Endothelial cell of umbilical vein (primary cell): ENCODE measurements around the gene S1PR5. TPM values are rescaled to one million over a fixed set of nuclear protein-coding genes. Genes with fewer than 3 reads are reported as not detected.
"Not testable (repeated sequence)": the region's sequence is repeated elsewhere in the genome, so short reads cannot be mapped to it uniquely, and the experiment has no call there.

Source experiments
- BruUV-seq: library from RNA; stranded (reverse); fragments of 400-500 nt; replicated peaks from 2 replicates; lab custom pipeline; 2021; lab: Mats Ljungman, UMichigan
- CTCF ChIA-PET: fragments of 300-600, 350-600 bp; sonication (Branson Sonifier 250); formaldehyde crosslinking; loops from one replicate; lab custom pipeline; 2021; ENCODE audit warnings: antibody characterized with exemption, inconsistent platforms; lab: Charles Lee
- POLR2A ChIA-PET: fragments of 300-600, 350-600 bp; sonication (Branson Sonifier 250); formaldehyde crosslinking; loops from one replicate; lab custom pipeline; 2021; ENCODE audit warnings: antibody characterized with exemption, inconsistent platforms; lab: Charles Lee
- DNase-seq: peaks from one replicate; pipeline ENCODE4 v3.0.0-alpha.2; 2011; ENCODE audit warnings: low read depth, low spot score
- FAIRE-seq: peaks from 2 replicates; lab custom pipeline; 2011; peaks lifted over from hg19 to GRCh38; lab: Jason Lieb, UNC
- H2AFZ ChIP-seq: 2 replicates; pipeline ENCODE4 v1.6.0; 2012; ENCODE audit warnings: low read depth, low read length, control low read depth, inconsistent platforms
- H3K27ac ChIP-seq: 2 replicates; pipeline ENCODE4 v1.5.1; 2011; ENCODE audit warnings: low read depth, mild to moderate bottlenecking, control low read depth, low read length, moderate library complexity; ENCODE audit not compliant: insufficient read depth
- H3K27me3 ChIP-seq, 2 experiments: 2 replicates each; pipeline versions ENCODE4 v1.6.0 to v1.6.1; 2011; ENCODE audit warnings: low read length in 2 of 2, mixed read lengths in 1 of 2; ENCODE audit not compliant: control insufficient read depth in 2 of 2, insufficient read depth in 2 of 2
- H3K36me3 ChIP-seq, 2 experiments: 2 replicates in 1 of 2; 3 replicates in 1 of 2; pipeline ENCODE4 v1.5.1; 2011; ENCODE audit warnings: low read length in 2 of 2, mild to moderate bottlenecking in 1 of 2, moderate library complexity in 1 of 2; ENCODE audit not compliant: control insufficient read depth in 2 of 2, insufficient read depth in 2 of 2; ENCODE audit errors: extremely low read depth in 1 of 2
- H3K4me1 ChIP-seq: 3 replicates; pipeline ENCODE4 v1.5.1; 2011; ENCODE audit warnings: mild to moderate bottlenecking, low read length; ENCODE audit not compliant: control insufficient read depth, insufficient read depth; ENCODE audit errors: extremely low read depth
- H3K4me2 ChIP-seq: 2 replicates; pipeline ENCODE4 v1.6.1; 2011; ENCODE audit warnings: low read length, control low read depth, mixed read lengths; ENCODE audit not compliant: insufficient read depth
- H3K4me3 ChIP-seq, 3 experiments: fragments of 200-600 bp in 1 of 3; sonication (generic), shearing (Covaris generic) in 1 of 3; replicated peaks in 1 of 3; 2 replicates each; pipeline ENCODE4 v1.5.1; 2011 to 2016; ENCODE audit warnings: control low read depth in 3 of 3, low read length in 3 of 3, mild to moderate bottlenecking in 2 of 3, inconsistent platforms in 1 of 3, low read depth in 1 of 3, moderate library complexity in 1 of 3; ENCODE audit not compliant: insufficient read depth in 1 of 3
- H3K79me2 ChIP-seq: 2 replicates; pipeline ENCODE4 v1.6.0; 2012; ENCODE audit warnings: low read length, inconsistent platforms; ENCODE audit not compliant: control insufficient read depth, insufficient read depth
- H3K9ac ChIP-seq: replicated peaks from 2 replicates; pipeline ENCODE3; 2011; ENCODE audit warnings: low read length, control low read depth; ENCODE audit not compliant: insufficient read depth; ENCODE audit errors: extremely low read depth
- H3K9me1 ChIP-seq: replicated peaks from 3 replicates; pipeline ENCODE4 v1.6.0; 2011; ENCODE audit warnings: mild to moderate bottlenecking, low read length; ENCODE audit not compliant: control insufficient read depth, insufficient read depth; ENCODE audit errors: extremely low read depth
- H3K9me3 ChIP-seq: replicated peaks from 2 replicates; pipeline ENCODE4 v1.5.1; 2012; ENCODE audit warnings: low read length, inconsistent platforms; ENCODE audit not compliant: control insufficient read depth, insufficient read depth
- H4K20me1 ChIP-seq: replicated peaks from 2 replicates; pipeline ENCODE3; 2011; ENCODE audit warnings: mild to moderate bottlenecking, low read length; ENCODE audit not compliant: control insufficient read depth, insufficient read depth; ENCODE audit errors: extremely low read depth
- CTCF ChIP-seq, 2 donors: IDR thresholded peaks; 1 replicate in 1 of 2; 2 replicates in 1 of 2; pipeline ENCODE4 v1.5.1; 2011; ENCODE audit warnings: low read length in 2 of 2, mild to moderate bottlenecking in 2 of 2, moderate library complexity in 2 of 2, control low read depth in 1 of 2, inconsistent platforms in 1 of 2, low read depth in 1 of 2; ENCODE audit not compliant: insufficient read depth in 1 of 2; ENCODE audit errors: extremely low read depth in 1 of 2
- EZH2 ChIP-seq: IDR thresholded peaks from 2 replicates; pipeline ENCODE4 v1.6.1; 2012; ENCODE audit warnings: borderline replicate concordance, low read depth, mild to moderate bottlenecking, moderate library complexity, low read length, inconsistent platforms; ENCODE audit not compliant: severe bottlenecking
- FOS ChIP-seq: IDR thresholded peaks from 2 replicates; pipeline ENCODE4 v1.6.1; 2011; ENCODE audit warnings: mild to moderate bottlenecking, low read length, moderate library complexity, borderline replicate concordance; ENCODE audit not compliant: insufficient read depth
- GATA2 ChIP-seq: IDR thresholded peaks from 2 replicates; pipeline ENCODE4 v1.7.0; 2011; ENCODE audit warnings: low read depth, mild to moderate bottlenecking, moderate library complexity, mixed read lengths, low read length; ENCODE audit not compliant: insufficient read length, insufficient read depth
- JUN ChIP-seq: IDR thresholded peaks from 2 replicates; pipeline ENCODE4 v1.6.1; 2011; ENCODE audit warnings: borderline replicate concordance, low read depth; ENCODE audit not compliant: insufficient read length, insufficient read depth
- MAX ChIP-seq: IDR thresholded peaks from 2 replicates; pipeline ENCODE4 v1.6.1; 2011; ENCODE audit not compliant: insufficient read depth, insufficient read length
- MYC ChIP-seq: IDR thresholded peaks from one replicate; pipeline ENCODE4 v1.6.1; 2011; ENCODE audit warnings: mild to moderate bottlenecking, low read depth, low read length
- POLR2A ChIP-seq: IDR thresholded peaks from 2 replicates; pipeline ENCODE4 v1.6.1; 2012; ENCODE audit warnings: low read depth, mild to moderate bottlenecking, control low read depth, low read length
- POLR2AphosphoS5 ChIP-seq: IDR thresholded peaks from 2 replicates; pipeline ENCODE4 v1.6.1; 2012; ENCODE audit warnings: low read depth, mild to moderate bottlenecking, control low read depth, low read length, moderate library complexity; ENCODE audit not compliant: insufficient read depth
- dilution Hi-C: fragments of 300-500 bp; cut with MboI; formaldehyde crosslinking; loops from one replicate; pipeline ENCODE4 v1.15.0; 2019; ENCODE audit warnings: low sequenced_read_pairs; ENCODE audit not compliant: extremely low pct_ligation_motif_present
- intact Hi-C: fragments of 100-400 bp; cut with micrococcal nuclease; formaldehyde crosslinking; loops from one replicate; pipeline ENCODE4 v1.10.0; 2022
- polyA plus RNA-seq, 4 experiments: library from polyadenylated mRNA; depleted of rRNA in 3 of 4; stranded (reverse) in 3 of 4; unstranded in 1 of 4; fragments of >200 nt; gene quantifications; 2 replicates each; pipeline versions ENCODE4 v1.2.1 to v1.2.3, GENCODE V29; 2011 to 2012; ENCODE audit warnings: missing spikeins in 1 of 4
- total RNA-seq: library from RNA; stranded (reverse); gene quantifications from 2 replicates; pipeline ENCODE4 v1.2.3, GENCODE V29; 2021

S1PR5 gene
- total and polyA plus RNA-seq, 2 donors (not counting 3 experiments of a cell fraction or from before 2014, with no cell fraction given): not detected

GRCh38 chr19:10543059-10543419, 25.8 kb upstream of the S1PR5 start:
- BruUV-seq: no TSS peak
- Histone ChIP-seq H3K4me2 (peak overlapping the region; percentile 49), H3K4me3 (peak overlapping the region; percentile 36 to 91 (median 50)), H3K27ac (no peak overlapping the region), H3K4me1 (peaks cover 4% of the 10 kb centered on the region), H3K79me2 (peaks cover 7% of the 10 kb centered on the region), H2AFZ (peak overlapping the region; percentile 95), H3K9me3 (no peaks in the 10 kb centered on the region), H3K9ac (no peak overlapping the region), H3K9me1 (no peaks in the 10 kb centered on the region), H4K20me1 (no peaks in the 10 kb centered on the region), H3K27me3 (peaks cover 0 to under 1% of the 10 kb centered on the region in 2 experiments), H3K36me3 (no peaks in the 10 kb centered on the region)
- dilution Hi-C loops (no loop called here), intact Hi-C loops (no loop called here)
- TF ChIP-seq EZH2: no peak
- TF ChIP-seq MAX: no peak
- TF ChIP-seq JUN: no peak
- TF ChIP-seq CTCF (IDR thresholded peaks at IDR 0.05; ENCODE audit: extremely low read depth in 1 of 2, insufficient read depth in 1 of 2, low read depth in 1 of 2, low read length in 2 of 2): no peak
- TF ChIP-seq FOS: no peak
- no peak for TF ChIP-seq MYC
- TF ChIP-seq POLR2A: no peak
- TF ChIP-seq GATA2: no peak
- no peak for TF ChIP-seq POLR2AphosphoS5
- CTCF ChIA-PET: interaction anchor here (0.7 to 3.0 kb wide), 4 partner anchors 59 to 158 kb away, joined by 3 to 36 read pairs (median 15); partner anchors contain the start of gene QTRT1
- DNase-seq (no peak), FAIRE-seq (peak; percentile 33)
- POLR2A ChIA-PET: interaction anchor here (0.6 kb wide), 1 partner anchor 86 kb away, joined by 3 read pairs; no protein-coding TSS in a partner anchor

GRCh38 chr19:10539016-10539415, 21.8 kb upstream of the S1PR5 start:
- POLR2A ChIA-PET, DNase-seq, H3K4me3 ChIP-seq, H3K27me3 ChIP-seq, H3K27ac ChIP-seq, intact Hi-C loops, H3K9ac ChIP-seq, H3K9me1 ChIP-seq, H3K36me3 ChIP-seq, BruUV-seq, H3K4me1 ChIP-seq, dilution Hi-C loops, FAIRE-seq, H3K79me2 ChIP-seq, H4K20me1 ChIP-seq, H3K9me3 ChIP-seq, H3K4me2 ChIP-seq, H2AFZ ChIP-seq: not testable (repeated sequence)
- CTCF ChIA-PET: interaction anchor here (0.6 to 1.4 kb wide), 2 partner anchors 26 to 31 kb away, joined by 3 read pairs; no protein-coding TSS in a partner anchor
